T follicular helper cell (primary cell): ENCODE results near the gene FBXO21.
"Not testable (repeated sequence)": the region's sequence is repeated elsewhere in the genome, so short reads cannot be mapped to it uniquely, and the experiment has no call there.

Source experiments
- DNase-seq: peaks from one replicate; pipeline ENCODE4 v3.0.0-alpha.2; 2020; ENCODE audit warnings: low read depth
- total RNA-seq, 2 experiments: gene quantifications; one replicate each; lab custom pipeline; 2026; lab: John Stamatoyannopoulos, UW

Gene FBXO21, protein sequence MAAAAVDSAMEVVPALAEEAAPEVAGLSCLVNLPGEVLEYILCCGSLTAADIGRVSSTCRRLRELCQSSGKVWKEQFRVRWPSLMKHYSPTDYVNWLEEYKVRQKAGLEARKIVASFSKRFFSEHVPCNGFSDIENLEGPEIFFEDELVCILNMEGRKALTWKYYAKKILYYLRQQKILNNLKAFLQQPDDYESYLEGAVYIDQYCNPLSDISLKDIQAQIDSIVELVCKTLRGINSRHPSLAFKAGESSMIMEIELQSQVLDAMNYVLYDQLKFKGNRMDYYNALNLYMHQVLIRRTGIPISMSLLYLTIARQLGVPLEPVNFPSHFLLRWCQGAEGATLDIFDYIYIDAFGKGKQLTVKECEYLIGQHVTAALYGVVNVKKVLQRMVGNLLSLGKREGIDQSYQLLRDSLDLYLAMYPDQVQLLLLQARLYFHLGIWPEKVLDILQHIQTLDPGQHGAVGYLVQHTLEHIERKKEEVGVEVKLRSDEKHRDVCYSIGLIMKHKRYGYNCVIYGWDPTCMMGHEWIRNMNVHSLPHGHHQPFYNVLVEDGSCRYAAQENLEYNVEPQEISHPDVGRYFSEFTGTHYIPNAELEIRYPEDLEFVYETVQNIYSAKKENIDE
- 77.8 to 95.9 reads per million in 2 experiments for total RNA-seq

DNA sequence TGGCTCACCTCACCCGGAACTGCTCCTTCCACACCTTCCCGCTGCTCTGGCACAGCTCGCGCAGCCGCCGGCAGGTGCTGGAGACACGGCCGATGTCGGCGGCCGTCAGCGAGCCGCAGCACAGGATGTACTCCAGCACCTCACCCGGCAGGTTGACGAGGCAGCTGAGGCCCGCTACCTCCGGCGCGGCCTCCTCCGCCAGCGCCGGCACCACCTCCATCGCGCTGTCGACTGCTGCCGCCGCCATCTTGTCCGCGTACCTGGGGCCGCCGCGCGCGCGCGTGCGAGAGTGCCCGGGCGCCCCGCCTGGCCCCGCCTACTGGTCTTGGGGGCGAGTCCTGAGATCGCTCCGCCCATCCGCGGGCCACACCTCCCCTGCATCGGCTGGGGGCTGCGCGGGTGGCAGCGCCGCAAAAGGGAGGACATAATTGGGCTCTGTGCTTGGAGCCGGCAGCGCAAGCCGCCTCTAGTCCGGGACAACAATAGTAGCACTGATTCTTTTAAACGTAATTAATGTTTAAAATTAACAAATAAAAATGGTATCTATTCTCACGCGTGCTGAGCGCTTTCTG lies at the start of gene FBXO21:
FBXO21 (minus strand) TSS at position 261 of the 572 bp plus-strand sequence; CDS start at position 247, 14 bp downstream.
- peak; percentile 91 for DNase-seq

DNA sequence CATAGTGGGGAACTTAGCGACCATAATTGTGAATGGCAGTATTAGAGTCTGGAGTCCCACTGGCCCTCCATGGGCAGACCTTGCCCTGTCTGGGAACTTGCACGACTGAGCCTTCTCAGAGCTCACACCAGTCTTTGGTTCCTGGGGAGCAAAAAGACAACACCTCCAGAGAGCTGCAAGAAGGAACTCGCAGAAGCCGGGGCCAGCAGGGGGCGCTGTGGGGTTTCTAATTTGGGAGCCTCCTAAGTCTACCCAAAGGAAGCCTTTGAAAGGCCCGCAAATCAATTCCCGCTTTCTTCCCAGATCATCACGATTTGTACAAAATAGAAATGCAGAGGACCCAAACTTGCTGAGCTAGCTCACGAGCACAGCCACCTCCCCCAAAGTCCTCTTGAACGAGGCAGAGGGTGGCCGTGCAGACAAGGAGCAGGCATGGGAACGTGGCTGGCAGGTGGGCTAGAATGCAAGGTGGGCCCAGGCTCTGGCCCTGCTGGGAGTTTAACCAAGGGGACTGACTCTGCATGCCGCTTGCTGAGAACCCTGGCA lies 46.3 kb upstream of the FBXO21 start:
- peak; percentile 46 for DNase-seq

DNA sequence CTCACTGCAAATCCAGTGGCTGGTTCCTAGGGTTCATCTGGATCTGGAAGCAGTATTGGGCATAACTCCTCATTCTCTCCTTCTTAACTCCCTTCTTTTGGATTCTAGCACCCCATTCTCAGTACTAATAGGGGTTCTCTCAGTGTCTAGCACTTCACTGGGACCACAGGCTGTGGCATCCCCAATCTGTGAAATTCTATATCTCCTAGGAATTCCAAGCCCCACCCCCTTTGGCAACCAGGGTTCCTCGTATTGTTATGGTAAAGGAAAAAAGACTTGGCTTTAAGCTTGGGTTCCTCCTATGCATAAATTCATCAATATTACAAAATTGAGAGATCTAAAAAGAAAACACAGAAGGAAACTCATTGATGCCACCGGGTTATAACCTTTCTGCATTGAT lies 45.0 kb upstream of the FBXO21 start:
- DNase-seq, result no peak

DNA sequence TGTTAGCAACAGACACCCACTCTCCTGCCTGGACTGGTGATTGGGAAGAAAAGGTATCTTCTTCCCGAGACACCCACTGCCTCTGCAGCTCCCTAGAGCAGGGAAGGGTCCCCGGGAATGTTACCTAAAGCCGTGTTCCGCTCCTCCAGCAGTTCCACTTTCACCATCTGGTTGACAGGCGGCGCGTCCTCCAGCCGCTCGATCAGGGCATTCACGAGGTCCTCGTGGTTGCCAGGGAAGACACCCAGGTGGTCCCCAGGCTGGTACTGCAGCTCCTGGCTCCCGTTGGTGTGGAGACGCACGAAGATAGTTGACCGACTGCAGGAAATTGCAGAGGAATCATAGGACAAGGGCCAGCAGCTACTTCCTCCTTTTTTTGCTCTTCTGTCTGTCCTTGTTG lies 44.2 kb upstream of the FBXO21 start:
- no peak for DNase-seq

DNA sequence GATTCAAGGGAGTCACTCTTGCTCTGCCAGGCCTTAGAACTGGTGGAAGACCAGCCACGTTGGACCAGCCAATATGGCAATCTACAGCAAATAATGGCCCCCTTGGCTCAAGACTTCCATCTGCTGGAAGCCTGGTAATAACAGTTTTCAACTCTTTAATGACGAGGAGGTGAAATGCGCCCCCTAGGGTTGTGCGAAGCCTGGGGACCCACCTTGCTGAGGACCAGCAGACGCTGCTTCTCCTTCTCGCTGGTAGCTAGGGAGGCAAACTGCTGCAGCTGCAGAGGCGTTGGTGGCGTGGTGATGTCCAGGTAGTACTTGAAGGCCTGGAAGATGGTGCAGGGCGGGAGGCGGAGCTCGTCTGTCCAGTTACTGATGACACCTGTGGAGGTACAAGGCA lies 41.5 kb upstream of the FBXO21 start:
- no peak for DNase-seq

DNA sequence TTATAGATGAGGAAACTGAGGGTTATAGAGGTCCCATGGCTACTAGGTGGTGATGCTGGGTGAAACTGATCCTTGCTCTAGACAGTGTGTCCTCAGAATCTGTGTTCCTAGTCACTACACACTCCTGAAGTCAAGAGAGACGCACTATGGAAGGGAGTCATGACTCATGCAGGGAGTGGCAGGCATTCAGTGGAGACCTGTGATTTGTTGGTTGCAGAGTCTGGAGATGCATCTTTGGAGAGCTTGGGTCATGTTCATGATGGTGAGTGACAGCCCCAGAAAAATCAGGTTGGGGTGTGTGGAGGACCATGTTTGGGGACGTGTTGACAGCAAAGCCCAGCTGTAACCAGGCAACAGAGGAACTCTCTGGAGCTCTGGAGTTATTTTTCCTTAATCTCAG lies 38.0 kb upstream of the FBXO21 start:
- no peak for DNase-seq

DNA sequence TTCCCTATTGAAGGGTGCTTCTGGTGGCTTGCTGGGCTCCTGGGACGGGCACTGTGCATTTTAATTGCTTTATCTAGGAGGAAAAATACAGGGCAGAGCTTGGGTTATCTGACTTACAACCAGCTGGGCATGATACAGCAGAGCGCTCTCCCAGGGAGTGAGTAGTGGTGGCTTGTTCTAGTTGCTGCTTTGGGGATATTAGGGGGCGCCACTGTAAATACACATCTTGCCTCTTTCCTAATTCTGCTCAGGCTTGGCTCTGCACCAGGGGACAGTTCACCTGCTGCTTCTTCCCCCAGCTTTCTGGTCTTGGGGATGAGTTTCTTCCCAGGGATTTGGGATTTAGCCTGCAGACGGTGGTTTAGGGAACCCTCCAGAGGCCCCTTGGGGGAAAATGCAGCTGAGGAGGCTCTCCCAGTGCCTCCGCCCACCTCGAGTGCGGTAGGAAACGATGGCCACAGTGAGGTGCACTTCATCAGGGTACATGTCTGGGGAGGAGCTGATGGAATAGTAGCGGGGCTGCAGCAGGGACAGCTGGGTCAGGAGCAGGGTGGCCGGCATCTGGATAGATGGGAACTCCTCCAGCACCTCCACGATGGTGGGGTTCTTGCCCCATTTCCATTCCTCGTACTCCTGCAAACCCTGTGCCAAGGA lies 36.9 kb upstream of the FBXO21 start:
- no peak for DNase-seq

DNA sequence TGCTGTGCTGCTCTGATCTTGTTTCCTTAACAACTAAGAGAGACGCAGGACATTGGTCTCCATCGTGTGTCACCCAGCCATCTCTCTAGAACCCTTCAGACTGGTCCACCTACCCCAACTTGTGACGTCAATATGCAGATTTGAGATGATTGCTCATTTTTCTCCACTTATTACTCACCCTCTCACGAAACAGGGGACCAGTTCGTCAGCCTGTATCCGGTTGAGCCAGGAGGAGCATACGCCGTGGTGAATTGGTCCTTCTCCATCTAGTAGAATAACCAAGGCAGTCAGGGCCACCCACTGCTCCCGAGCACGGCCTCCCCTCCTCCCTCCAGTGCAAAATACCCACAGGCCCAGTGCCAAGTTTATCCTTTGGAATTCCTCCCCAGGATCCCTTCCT lies 36.2 kb upstream of the FBXO21 start:
- no peak for DNase-seq

DNA sequence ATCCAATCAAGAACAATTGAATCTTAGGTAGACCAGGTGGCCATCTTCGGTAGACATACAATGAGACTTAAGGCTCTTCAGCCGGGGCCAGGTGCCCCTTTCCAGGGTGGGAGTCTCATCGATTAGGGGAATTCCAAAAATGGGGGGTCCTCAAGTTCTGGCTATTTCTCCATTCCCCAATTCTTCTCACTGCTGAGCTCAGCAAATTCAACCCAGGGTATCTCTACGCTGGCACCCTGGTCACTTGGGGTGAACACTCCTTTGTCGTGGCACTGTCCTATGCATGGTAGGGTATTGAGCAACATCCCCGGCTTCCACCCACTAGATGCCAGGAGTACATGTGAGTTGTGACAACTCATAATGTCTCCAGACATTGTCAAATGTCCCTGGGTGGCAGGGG lies 34.9 kb upstream of the FBXO21 start:
- no peak for DNase-seq

DNA sequence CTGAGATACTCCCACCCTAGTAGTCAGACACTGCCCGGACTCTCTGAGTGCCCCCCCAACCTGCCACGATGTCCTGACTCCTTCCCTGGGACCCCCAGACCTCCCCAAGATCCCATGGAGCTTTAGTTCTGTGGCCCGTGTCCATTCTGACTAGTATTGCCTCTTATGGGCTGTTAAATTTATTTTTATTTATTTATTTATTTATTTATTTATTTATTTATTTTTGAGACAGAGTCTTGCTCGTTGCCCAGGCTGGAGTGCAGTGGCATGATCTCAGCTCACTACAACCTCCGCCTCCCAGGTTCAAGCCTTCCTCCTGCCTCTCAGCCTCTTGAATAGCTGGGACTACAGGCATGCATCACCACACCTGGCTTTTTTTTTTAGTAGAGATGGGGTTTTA lies 30.7 kb upstream of the FBXO21 start:
- not testable (repeated sequence) for DNase-seq

DNA sequence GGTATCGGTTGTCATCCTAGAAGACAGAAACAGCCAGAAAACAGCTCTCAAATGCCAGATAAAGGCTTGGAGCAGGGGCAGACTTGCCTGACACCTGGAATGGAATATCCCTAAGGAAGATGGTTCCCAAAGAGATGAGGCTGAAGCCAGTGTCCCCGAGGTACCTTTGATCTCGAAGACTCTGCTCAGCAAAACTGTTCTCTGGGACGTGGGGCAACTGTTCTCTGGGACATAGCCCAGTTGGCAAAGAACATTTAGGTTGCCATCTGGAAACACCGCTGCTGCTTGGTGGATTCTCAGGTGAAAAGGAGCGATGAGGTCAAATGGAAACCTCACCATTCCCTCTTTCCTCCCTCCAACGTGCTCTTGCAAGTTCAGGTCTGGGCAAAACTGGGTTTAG lies 27.9 kb upstream of the FBXO21 start:
- DNase-seq, result no peak

DNA sequence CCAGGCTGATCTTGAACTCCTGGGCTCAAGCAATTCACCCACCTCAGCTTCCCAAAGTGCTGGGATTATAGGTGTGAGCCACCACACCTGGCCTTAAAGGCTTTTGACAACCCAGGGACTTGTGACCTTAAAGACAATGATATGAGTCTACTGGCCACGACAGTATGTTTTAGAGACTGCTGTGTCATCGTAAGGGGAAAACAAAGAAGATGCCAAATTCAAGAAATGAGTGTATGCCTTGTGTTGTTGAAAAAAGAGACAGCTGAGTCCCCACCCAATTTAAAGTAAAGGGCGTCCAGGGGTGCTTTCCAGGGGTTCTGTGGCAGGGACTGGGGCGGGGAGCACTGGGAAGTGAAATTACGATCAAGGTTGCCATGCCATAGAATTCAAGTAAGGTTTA lies 26.4 kb upstream of the FBXO21 start:
- DNase-seq, result no peak

DNA sequence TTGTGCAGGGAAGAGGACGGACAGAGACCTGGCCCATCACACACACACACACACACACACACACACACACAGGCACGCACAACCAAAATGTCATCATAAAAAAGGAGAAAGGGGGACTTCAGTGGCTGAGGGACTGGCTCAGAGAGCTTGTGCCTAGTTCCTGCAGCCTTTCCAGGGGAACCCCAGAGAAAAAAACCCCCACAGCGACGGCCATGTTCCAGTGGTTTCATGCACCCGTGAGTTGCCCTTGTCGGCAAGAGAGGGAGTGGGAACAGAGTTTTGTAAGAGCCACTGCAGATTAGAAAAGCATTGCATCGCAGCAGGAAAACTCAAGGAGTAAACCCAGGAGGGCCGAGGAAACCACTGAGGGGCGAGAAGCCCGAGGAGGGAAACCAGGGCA lies 24.5 kb upstream of the FBXO21 start:
- DNase-seq, result no peak

DNA sequence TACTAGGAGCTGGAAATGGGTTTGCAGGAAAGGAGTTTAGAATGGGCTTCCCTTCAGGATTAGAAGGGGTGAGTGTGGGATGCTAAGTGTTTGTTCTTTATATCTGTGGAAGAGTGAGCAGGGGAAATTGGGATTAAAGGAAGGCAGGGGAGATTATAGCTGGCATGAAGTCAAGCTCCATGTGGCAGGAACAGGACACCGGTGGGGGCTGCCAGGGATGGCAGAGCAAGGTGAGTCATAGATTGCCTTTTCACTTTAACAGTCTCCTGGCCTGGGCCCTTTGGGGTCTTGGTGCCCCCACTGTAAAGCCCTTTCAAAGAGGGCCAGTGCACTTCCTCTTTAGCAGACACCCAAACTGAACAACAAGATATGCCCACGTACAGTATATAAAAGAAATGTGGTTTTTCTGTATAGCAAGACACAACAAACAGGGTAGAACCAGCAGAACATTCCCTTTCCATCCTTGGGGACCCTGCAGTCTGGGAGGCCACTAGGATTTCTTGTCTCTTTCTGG lies 23.1 kb upstream of the FBXO21 start:
- DNase-seq, result no peak

DNA sequence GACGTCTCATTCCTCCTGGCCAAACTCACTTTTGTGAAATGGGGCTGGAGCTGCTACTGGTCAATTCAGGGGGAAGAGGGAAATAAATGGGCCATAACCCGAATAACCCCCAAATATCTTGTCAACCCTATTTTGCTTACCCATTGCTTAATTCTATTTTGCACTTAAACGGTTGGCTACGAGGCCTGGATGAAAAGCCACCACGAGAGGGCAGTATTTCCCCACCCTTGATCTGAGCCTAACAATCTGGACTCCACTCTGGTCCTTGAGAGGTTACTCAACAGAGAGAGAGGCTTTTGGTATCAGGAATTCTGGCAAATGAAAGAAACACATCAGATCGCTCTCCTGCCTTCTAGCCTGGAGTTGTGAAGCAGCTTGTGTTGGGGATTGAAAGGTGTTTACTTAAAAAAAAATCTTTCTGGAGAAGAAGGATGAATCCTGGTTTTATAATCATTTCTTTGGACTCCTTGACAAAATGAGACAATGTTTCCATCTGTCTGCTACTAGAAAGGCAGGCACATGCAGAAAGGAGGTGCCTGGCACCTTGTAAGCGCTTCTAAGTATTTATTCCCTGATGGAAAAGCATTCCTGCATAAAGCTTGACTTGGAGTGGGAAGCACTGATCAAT lies 22.4 kb upstream of the FBXO21 start:
- peak; percentile 47 for DNase-seq

DNA sequence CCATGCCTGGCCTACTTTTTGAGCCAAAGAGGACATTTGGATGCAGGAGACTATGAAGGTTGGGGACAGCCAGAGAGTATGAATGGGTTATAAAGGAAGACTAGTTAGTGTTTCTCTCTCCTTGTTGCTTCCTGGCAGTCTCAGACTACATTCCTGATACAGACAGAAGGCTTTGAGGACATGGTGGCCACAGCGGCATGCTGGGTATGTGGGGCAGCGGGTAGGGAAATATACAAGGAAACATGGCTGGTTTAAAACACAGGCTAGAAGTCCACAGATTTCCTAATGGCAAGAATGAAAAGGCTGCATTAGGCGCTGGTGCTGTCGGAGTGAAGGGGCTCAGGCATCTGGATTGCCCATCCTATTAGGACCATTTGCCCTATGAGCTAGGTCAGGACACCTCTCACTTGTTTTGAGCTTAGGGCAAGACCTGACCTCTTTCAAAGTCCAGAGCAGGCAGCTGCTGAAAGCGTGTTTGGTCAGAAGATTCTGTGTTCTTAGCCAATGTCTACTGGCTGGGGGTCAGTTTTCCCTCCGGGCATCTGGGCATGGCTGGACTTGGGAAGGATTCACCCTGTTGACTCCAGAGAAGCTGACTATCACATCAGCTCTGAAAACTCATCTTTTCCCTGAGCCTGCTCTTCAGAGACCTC lies 20.1 kb upstream of the FBXO21 start:
- no peak for DNase-seq

DNA sequence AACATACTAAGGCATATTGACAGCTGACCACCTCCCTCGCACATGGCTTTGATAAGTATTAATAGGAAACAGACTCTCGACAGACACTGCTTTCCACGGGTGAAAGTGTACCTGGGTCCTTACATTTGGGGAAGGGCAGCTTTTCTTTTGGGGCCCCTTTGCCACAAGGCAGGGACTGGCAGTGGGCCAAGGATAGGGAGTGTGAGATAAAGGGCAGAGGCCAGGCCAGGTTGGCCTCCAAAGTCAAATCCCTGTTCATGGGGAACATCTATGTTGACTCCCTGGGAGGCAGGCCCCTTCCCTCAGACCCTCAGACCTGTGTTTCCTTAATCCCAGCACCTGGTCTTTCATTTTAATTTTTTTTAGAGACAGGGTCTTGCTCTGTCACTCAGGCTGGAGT lies 19.4 kb upstream of the FBXO21 start:
- DNase-seq, result no peak

DNA sequence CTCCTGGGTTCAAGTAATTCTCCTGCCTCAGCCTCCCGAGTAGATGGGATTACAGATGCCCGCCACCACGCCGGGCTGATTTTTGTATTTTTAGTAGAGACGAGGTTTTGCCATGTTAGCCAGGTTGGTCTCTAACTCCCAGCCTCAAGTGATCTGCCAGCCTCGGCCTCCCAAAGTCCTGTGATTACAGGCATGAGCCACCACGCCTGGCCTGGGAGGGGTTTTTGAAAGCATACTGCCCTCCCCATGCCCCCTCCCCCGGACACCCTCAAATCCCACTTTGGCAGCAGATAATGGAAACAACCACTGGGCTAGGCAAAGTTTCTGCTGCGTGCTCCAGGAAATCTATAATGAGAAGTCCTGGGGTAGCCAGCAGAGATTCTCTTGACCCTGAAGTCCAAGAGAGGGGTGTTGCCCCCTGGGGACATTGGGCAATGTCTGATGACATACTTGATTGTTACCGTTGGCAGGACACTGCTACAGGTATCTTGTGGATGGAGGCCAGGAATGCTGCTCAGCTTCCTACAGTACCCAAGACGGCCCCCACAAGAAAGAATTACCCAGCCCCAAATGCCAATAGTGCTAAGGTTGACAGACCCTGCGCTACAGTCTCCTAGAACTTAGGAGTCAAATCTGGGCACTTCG lies 18.7 kb upstream of the FBXO21 start:
- DNase-seq, result no peak

DNA sequence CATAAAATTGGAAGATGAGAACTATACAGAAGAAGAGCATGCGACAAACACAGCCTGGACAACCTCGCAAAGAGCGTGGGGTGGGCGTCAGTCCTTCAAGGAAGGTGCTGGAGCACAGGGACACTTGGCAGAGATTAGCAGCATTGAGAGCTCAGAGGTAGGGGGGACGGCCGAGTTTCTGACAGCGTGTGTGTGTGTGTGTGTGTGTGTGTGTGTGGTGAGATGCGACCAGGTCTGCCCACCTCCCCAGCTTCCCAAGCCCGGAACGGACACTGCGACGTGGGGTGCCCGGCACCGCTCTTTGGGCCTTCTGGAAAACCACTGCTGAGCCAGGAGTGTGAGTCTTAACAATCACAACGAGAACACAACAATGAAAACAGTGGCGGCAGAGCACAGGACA lies 17.9 kb upstream of the FBXO21 start:
- DNase-seq, result no peak

DNA sequence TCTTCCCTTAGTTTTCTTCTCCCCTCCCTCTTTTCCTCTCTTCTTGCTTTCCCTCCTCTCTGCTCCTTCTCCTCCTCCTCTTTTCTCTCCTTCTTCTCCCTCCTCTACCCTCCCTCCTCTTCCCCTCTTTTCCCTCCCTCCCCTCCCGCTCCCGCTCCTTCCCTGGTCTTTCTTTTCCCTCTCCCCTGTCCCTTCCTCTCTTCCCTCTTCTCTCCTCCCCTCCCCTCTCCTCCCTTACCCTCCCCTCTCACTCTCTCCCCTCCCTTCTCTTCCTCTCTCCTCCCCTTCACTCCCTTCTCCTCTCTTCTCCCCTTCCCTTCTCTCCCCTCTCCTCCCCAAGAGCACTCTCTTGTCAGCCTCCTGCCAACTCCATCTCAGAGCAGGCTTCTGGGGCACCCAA lies 17.4 kb upstream of the FBXO21 start:
- DNase-seq, result no peak

DNA sequence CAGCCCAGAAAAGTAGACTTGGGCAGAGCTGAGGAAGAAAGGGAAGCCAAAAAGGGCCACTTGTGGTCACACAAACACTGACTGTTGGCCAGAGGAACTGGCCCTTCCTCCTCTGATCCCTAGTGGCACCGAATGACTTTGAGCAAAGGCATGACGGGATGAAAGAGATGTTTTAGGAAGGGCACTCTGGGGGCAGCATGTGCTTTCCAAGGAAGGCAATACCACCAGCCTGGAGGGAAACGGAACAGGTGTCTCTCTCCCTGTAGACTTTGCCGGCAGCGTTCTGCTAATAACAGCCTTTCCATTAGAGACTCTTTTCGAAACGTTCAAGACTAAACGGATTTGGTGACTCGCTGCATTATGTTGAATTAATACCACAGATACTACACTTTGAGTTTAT lies 12.3 kb upstream of the FBXO21 start:
- no peak for DNase-seq
